Measurements from ENCODE around the gene WDR35.

- TF ChIP-seq CTCF (IDR thresholded peaks at IDR 0.05) (no peak), POLR2A (IDR thresholded peaks at IDR 0.05) (no peak)
These were observed 44.9 kb upstream of the WDR35 start for GRCh38 chr2:20034821-20035220.

Data from lower leg skin (tissue), 3 donors.